HepG2 (cell line): ENCODE data around the gene DOC2A. TPM values are rescaled to one million over a fixed set of nuclear protein-coding genes. Genes with fewer than 3 reads are reported as not detected.
A peak's percentile ranks its signal among the peaks of the same experiment; 100 is the strongest.

Source experiments
- BCL6 ChIP-seq: IDR thresholded peaks from 2 replicates; pipeline ENCODE4 v1.6.1; 2016; ENCODE audit warnings: missing genetic modification reagents, missing compliant biosample characterization
- CEBPG ChIP-seq: IDR thresholded peaks from 2 replicates; pipeline ENCODE4 v1.6.1; 2016
- CHD4 ChIP-seq: fragments of 200-600 bp; sonication (generic); IDR thresholded peaks from 2 replicates; pipeline ENCODE4 v1.7.0; 2017; ENCODE audit warnings: mild to moderate bottlenecking, low read length, borderline replicate concordance
- CREM ChIP-seq, 2 experiments: sonication (generic) in 1 of 2; formaldehyde crosslinking in 1 of 2; IDR thresholded peaks; 2 replicates each; pipeline versions ENCODE4 v1.4.0 to v1.6.1; 2016 to 2020; ENCODE audit warnings: antibody characterized with exemption in 1 of 2, mild to moderate bottlenecking in 1 of 2, missing genetic modification reagents in 1 of 2
- HCFC1 ChIP-seq: fragments of 150-350 bp; IDR thresholded peaks from 2 replicates; pipeline ENCODE4 v1.6.1; 2014; ENCODE audit warnings: low read depth, low read length
- MLLT10 ChIP-seq: sonication (generic); formaldehyde crosslinking; IDR thresholded peaks from 2 replicates; pipeline ENCODE4 v1.4.0; 2020; ENCODE audit warnings: missing genetic modification reagents
- NFE2 ChIP-seq: sonication (generic); formaldehyde crosslinking; IDR thresholded peaks from 2 replicates; pipeline ENCODE4 v1.4.0; 2020; ENCODE audit warnings: missing genetic modification reagents
- NPAS2 ChIP-seq: sonication (generic); formaldehyde crosslinking; IDR thresholded peaks from 2 replicates; pipeline ENCODE4 v1.8.0; 2022; ENCODE audit warnings: mild to moderate bottlenecking, missing genetic modification reagents, borderline replicate concordance
- RAD21 ChIP-seq: fragments of 450-650 bp; formaldehyde crosslinking; IDR thresholded peaks from 2 replicates; pipeline ENCODE4 v1.5.0; 2020; ENCODE audit warnings: mild to moderate bottlenecking
- RFXANK ChIP-seq: IDR thresholded peaks from 2 replicates; pipeline ENCODE4 v1.6.1; 2016
- SAFB2 ChIP-seq: sonication (generic); formaldehyde crosslinking; IDR thresholded peaks from 2 replicates; pipeline ENCODE4 v1.5.1; 2020; ENCODE audit warnings: missing genetic modification reagents, low read depth, mild to moderate bottlenecking, borderline replicate concordance
- SIX1 ChIP-seq: sonication (generic); formaldehyde crosslinking; IDR thresholded peaks from 2 replicates; pipeline ENCODE4 v1.4.0; 2020; ENCODE audit warnings: missing genetic modification reagents, borderline replicate concordance
- ZNF263 ChIP-seq: sonication (generic); formaldehyde crosslinking; IDR thresholded peaks from 2 replicates; pipeline ENCODE4 v1.4.0; 2020; ENCODE audit warnings: missing genetic modification reagents
- ZNF264 ChIP-seq: sonication (generic); formaldehyde crosslinking; IDR thresholded peaks from 2 replicates; pipeline ENCODE4 v1.4.0; 2020; ENCODE audit warnings: missing genetic modification reagents
- ZNF30 ChIP-seq: sonication (generic); formaldehyde crosslinking; IDR thresholded peaks from 2 replicates; pipeline ENCODE4 v1.5.0; 2020; ENCODE audit warnings: mild to moderate bottlenecking, missing genetic modification reagents
- ZNF343 ChIP-seq: sonication (generic); formaldehyde crosslinking; IDR thresholded peaks from 2 replicates; pipeline ENCODE4 v1.4.0; 2020; ENCODE audit warnings: mild to moderate bottlenecking, missing genetic modification reagents
- ZNF562 ChIP-seq: sonication (generic); formaldehyde crosslinking; IDR thresholded peaks from 2 replicates; pipeline ENCODE4 v1.8.0; 2022; ENCODE audit warnings: missing genetic modification reagents, borderline replicate concordance
- ZNF619 ChIP-seq: sonication (generic); formaldehyde crosslinking; IDR thresholded peaks from 2 replicates; pipeline ENCODE4 v1.4.0; 2020; ENCODE audit warnings: mild to moderate bottlenecking, missing genetic modification reagents
- ZSCAN29 ChIP-seq: sonication (generic); formaldehyde crosslinking; conservative IDR thresholded peaks from 2 replicates; pipeline ENCODE4 v1.4.0; 2020; ENCODE audit warnings: mild to moderate bottlenecking, missing genetic modification reagents
- polyA plus RNA-seq, 8 experiments: library from polyadenylated mRNA; depleted of rRNA in 3 of 8; stranded (reverse) in 7 of 8; unstranded in 1 of 8; fragments of >200 nt; fragmentation: Illumina TruSeq in 4 of 8; extraction: Trizol in 4 of 8; gene quantifications; 2 replicates each; pipeline versions ENCODE4 v1.2.1 to v1.2.3, GENCODE V29; 2011 to 2016; ENCODE audit warnings: low read depth in 4 of 8, missing spikeins in 1 of 8, mixed read lengths in 1 of 8; ENCODE audit not compliant: insufficient read depth in 1 of 8
- total RNA-seq, 5 experiments: library from RNA; depleted of rRNA; stranded (reverse); fragments of >200 nt; fragmentation: Illumina TruSeq; extraction: Trizol; gene quantifications; 2 replicates each; pipeline ENCODE4 v1.2.3, GENCODE V29; 2016; ENCODE audit warnings: low read depth in 1 of 5
- TF ChIP-seq, protein P1 (sequence below): sonication (generic); formaldehyde crosslinking; IDR thresholded peaks from 2 replicates; pipeline ENCODE4 v1.4.0; 2020; ENCODE audit warnings: missing genetic modification reagents, mild to moderate bottlenecking, borderline replicate concordance
- TF ChIP-seq, protein P2 (sequence below): sonication (generic); formaldehyde crosslinking; IDR thresholded peaks from 2 replicates; pipeline ENCODE4 v1.8.1; 2023; ENCODE audit warnings: mild to moderate bottlenecking, missing genetic modification reagents, borderline replicate concordance
- TF ChIP-seq, protein P3 (sequence below): sonication (generic); formaldehyde crosslinking; IDR thresholded peaks from 2 replicates; pipeline ENCODE4 v1.4.0; 2020; ENCODE audit warnings: mild to moderate bottlenecking, missing genetic modification reagents, borderline replicate concordance
- TF ChIP-seq, protein P4 (sequence below): sonication (generic); formaldehyde crosslinking; IDR thresholded peaks from 2 replicates; pipeline ENCODE4 v1.4.0; 2020; ENCODE audit warnings: missing genetic modification reagents

Gene DOC2A
- total and polyA plus RNA-seq, 2 of the 13 experiments (the other 11 are each of a cell fraction or from before 2014, with no cell fraction given): 0.15 to 0.55 TPM

DNA sequence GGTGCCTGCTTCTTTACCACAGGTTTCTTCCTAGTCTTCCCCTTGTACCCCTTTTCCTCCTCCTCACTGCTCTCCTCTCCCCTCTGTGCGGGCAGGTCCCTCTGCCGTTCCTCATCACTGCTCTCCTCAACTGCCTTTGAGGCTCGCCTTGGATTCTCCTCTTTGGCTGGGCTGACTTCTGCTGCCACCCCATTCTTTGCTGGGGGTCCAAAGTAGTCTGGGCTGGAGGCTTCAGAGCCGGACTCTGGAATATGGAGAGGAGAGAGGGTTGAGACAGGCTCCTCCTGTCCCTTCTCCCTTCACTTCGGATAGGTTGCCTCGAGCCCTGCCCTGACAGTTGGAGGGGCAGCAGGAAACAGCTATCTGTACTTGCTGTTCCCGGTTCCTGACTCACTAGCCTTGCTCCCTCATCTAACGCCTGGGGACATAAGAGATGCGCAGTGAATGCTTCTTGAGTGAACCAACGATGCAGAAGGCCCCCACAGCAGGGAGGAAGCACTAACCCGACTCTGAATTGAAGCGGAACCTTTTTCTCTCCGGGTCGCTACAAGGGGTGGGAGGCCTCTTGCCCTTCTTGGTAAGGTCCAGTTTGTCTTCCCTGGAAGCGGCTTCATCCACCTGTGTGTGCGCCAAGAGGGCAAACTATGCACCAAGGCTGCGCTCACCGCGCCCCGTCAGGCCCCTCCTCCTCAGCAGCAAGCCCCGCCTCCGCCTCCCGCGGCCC lies 16.1 kb downstream of the DOC2A start (continued):
- TF ChIP-seq, protein P1, sequence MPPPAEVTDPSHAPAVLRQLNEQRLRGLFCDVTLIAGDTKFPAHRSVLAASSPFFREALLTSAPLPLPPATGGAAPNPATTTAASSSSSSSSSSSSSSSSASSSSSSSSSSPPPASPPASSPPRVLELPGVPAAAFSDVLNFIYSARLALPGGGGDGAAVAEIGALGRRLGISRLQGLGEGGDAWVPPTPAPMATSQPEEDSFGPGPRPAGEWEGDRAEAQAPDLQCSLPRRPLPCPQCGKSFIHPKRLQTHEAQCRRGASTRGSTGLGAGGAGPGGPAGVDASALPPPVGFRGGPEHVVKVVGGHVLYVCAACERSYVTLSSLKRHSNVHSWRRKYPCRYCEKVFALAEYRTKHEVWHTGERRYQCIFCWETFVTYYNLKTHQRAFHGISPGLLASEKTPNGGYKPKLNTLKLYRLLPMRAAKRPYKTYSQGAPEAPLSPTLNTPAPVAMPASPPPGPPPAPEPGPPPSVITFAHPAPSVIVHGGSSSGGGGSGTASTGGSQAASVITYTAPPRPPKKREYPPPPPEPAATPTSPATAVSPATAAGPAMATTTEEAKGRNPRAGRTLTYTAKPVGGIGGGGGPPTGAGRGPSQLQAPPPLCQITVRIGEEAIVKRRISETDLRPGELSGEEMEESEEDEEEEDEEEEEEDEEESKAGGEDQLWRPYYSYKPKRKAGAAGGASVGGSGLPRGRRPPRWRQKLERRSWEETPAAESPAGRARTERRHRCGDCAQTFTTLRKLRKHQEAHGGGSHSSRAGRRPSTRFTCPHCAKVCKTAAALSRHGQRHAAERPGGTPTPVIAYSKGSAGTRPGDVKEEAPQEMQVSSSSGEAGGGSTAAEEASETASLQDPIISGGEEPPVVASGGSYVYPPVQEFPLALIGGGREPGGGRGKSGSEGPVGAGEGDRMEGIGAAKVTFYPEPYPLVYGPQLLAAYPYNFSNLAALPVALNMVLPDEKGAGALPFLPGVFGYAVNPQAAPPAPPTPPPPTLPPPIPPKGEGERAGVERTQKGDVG (CRISPR knock-in tag): no peak
- no peak for TF ChIP-seq SIX1 (CRISPR knock-in tag)
- no peak for TF ChIP-seq CHD4
- TF ChIP-seq ZNF264: no peak
- TF ChIP-seq ZSCAN29: no peak
- TF ChIP-seq, protein P2, sequence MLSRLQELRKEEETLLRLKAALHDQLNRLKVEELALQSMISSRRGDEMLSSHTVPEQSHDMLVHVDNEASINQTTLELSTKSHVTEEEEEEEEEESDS: no peak
- TF ChIP-seq SAFB2 (CRISPR knock-in tag): 0 out of 2 replicates have a peak, but pooled peaks have one; percentile 5
- no peak for TF ChIP-seq ZNF30 (CRISPR knock-in tag)
- TF ChIP-seq HCFC1: no peak
- TF ChIP-seq CREM (IDR thresholded peaks at IDR 0.05): no peak
- TF ChIP-seq CREM (CRISPR knock-in tag; IDR thresholded peaks at IDR 0.05): no peak
- TF ChIP-seq ZNF619 (CRISPR knock-in tag): no peak
- TF ChIP-seq, protein P3, sequence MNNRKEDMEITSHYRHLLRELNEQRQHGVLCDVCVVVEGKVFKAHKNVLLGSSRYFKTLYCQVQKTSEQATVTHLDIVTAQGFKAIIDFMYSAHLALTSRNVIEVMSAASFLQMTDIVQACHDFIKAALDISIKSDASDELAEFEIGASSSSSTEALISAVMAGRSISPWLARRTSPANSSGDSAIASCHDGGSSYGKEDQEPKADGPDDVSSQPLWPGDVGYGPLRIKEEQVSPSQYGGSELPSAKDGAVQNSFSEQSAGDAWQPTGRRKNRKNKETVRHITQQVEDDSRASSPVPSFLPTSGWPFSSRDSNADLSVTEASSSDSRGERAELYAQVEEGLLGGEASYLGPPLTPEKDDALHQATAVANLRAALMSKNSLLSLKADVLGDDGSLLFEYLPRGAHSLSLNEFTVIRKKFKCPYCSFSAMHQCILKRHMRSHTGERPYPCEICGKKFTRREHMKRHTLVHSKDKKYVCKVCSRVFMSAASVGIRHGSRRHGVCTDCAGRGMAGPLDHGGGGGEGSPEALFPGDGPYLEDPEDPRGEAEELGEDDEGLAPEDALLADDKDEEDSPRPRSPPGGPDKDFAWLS (CRISPR knock-in tag): peak; percentile 87; the same call in 1 of the 2 replicates
- TF ChIP-seq ZNF343 (CRISPR knock-in tag): 0 out of 2 replicates have a peak, but pooled peaks have one; percentile 19
- TF ChIP-seq RAD21 (CRISPR knock-in tag): no peak
- TF ChIP-seq, protein P4, sequence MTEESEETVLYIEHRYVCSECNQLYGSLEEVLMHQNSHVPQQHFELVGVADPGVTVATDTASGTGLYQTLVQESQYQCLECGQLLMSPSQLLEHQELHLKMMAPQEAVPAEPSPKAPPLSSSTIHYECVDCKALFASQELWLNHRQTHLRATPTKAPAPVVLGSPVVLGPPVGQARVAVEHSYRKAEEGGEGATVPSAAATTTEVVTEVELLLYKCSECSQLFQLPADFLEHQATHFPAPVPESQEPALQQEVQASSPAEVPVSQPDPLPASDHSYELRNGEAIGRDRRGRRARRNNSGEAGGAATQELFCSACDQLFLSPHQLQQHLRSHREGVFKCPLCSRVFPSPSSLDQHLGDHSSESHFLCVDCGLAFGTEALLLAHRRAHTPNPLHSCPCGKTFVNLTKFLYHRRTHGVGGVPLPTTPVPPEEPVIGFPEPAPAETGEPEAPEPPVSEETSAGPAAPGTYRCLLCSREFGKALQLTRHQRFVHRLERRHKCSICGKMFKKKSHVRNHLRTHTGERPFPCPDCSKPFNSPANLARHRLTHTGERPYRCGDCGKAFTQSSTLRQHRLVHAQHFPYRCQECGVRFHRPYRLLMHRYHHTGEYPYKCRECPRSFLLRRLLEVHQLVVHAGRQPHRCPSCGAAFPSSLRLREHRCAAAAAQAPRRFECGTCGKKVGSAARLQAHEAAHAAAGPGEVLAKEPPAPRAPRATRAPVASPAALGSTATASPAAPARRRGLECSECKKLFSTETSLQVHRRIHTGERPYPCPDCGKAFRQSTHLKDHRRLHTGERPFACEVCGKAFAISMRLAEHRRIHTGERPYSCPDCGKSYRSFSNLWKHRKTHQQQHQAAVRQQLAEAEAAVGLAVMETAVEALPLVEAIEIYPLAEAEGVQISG (CRISPR knock-in tag): no peak
- no peak for TF ChIP-seq ZNF263
- TF ChIP-seq ZNF562 (CRISPR knock-in tag): no peak
- TF ChIP-seq RFXANK (CRISPR knock-in tag): no peak
- TF ChIP-seq MLLT10 (CRISPR knock-in tag): no peak
- TF ChIP-seq CEBPG (CRISPR knock-in tag): no peak
- no peak for TF ChIP-seq NPAS2
- TF ChIP-seq BCL6 (CRISPR knock-in tag): no peak
- TF ChIP-seq NFE2 (CRISPR knock-in tag): no peak
